GM18505 (cell line): Measurements from ENCODE around the gene THRB.
"Not testable (repeated sequence)": the region's sequence is repeated elsewhere in the genome, so short reads cannot be mapped to it uniquely, and the experiment has no call there.

ENCODE experiments used
- ATAC-seq: cut with Tn5 transposase; IDR thresholded peaks from one replicate; pipeline ENCODE4 v1.9.1; 2021; ENCODE audit not compliant: unreplicated experiment
- POLR2A ChIP-seq: IDR thresholded peaks from 4 replicates; pipeline ENCODE4 v1.6.1; 2011; ENCODE audit warnings: borderline replicate concordance; ENCODE audit not compliant: insufficient read depth, insufficient read length; ENCODE audit errors: extremely low read depth

The THRB gene

GRCh38 chr3:24096695-24097290, 397.9 kb downstream of the THRB start:
- no peak for ATAC-seq
- TF ChIP-seq POLR2A, result no peak

- no peak for TF ChIP-seq POLR2A
Observed at GRCh38 chr3:24096271-24096670, 398.4 kb downstream of the THRB start.

GRCh38 chr3:24094818-24095217, 399.8 kb downstream of the THRB start:
- ATAC-seq, result not testable (repeated sequence)

More at GRCh38 chr3:24096271-24096670, 398.4 kb downstream of the THRB start:
- ATAC-seq, result no peak

GRCh38 chr3:24088782-24089181, 405.9 kb downstream of the THRB start:
- peak; percentile 78 for ATAC-seq
- TF ChIP-seq POLR2A, result no peak

GRCh38 chr3:24087469-24087868, 407.2 kb downstream of the THRB start:
- no peak for ATAC-seq
- no peak for TF ChIP-seq POLR2A

GRCh38 chr3:24086617-24087404, 407.8 kb downstream of the THRB start:
- TF ChIP-seq POLR2A, result no peak
- no peak for ATAC-seq

GRCh38 chr3:24086206-24086605, 408.4 kb downstream of the THRB start:
- no peak for ATAC-seq
- TF ChIP-seq POLR2A, result no peak

GRCh38 chr3:24072193-24072592, 422.5 kb downstream of the THRB start:
- ATAC-seq, result no peak
- TF ChIP-seq POLR2A, result no peak

GRCh38 chr3:24069045-24069444, 425.6 kb downstream of the THRB start:
- no peak for ATAC-seq
- TF ChIP-seq POLR2A, result no peak

- TF ChIP-seq POLR2A, result no peak
- no peak for ATAC-seq
Observed at GRCh38 chr3:24067483-24067882, 427.2 kb downstream of the THRB start.
